ENCODE results near the gene CASZ1. TPM values are rescaled to one million over a fixed set of nuclear protein-coding genes. Genes with fewer than 3 reads are reported as not detected.

CASZ1 gene
- total RNA-seq, 3 donors from 2014 or later (not counting 1 experiment from before 2014, with no cell fraction given), result 55.9 to 83.0 (median 70.6) TPM

DNA sequence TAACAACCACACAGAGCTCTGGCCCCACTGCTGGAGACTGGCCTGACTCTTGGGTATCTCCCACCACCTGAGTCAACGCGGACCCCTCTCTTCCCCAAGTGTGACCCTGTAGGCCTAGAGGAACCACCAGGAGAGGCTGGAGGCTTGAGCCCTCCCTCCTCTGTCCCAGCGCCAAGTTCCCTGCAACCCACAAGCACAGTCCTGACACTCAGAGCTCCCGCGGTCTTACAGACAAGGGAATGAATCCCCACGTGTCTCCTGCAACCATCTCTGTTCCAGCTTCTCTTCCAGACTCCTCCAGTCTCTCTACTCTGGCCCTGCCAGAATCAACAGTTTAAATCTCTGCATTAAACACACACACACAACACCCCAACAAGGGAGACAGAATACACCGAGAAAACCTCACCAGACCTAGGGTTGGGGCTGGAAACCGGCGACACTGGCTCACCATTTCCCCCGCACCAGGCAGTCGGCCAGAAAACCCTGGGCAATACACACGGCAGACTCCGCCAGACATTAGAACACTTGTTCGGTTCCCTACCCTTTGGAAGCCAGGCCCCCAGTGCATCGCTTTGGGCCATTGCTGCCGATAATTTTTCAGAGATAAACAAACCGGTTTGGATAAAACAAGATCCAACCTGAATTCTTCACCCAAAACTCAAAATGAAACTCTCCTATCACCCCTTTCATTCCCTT is 21.7 kb downstream of the CASZ1 start:
- H3K4me3 ChIP-seq (ENCODE audit: low read length), result no peak overlapping the region
- H3K4me3 Mint-ChIP-seq, result no peak overlapping the region
- H3K27me3 ChIP-seq (ENCODE audit: control insufficient read depth, insufficient read depth, low read length), result no peaks in the 10 kb centered on the region
- peaks cover 0 to 4% of the 10 kb centered on the region in 2 donors for H3K27me3 Mint-ChIP-seq (ENCODE audit: low read depth in 2 of 2)
- DNase-seq, result no peak
- intact Hi-C loops (cut with micrococcal nuclease), result no loop called here
- H3K27ac Mint-ChIP-seq, result no peak overlapping the region
- no peaks in the 10 kb centered on the region for H3K36me3 Mint-ChIP-seq
- no peaks in the 10 kb centered on the region for H3K4me1 Mint-ChIP-seq
- no peak for ATAC-seq
- whole genome bisulfite sequencing (ENCODE audit: insufficient coverage), result 92% methylated on average over 17 of the region's 17 CpGs
- no peaks in the 10 kb centered on the region for H3K36me3 ChIP-seq (ENCODE audit: control insufficient read depth, insufficient read depth, low read length)
- no peaks in the 10 kb centered on the region for H3K9me3 ChIP-seq (ENCODE audit: control insufficient read depth, insufficient read depth, low read length)
- H3K4me1 ChIP-seq (ENCODE audit: control insufficient read depth, insufficient read depth, low read length), result no peaks in the 10 kb centered on the region
- TF ChIP-seq, protein P1, sequence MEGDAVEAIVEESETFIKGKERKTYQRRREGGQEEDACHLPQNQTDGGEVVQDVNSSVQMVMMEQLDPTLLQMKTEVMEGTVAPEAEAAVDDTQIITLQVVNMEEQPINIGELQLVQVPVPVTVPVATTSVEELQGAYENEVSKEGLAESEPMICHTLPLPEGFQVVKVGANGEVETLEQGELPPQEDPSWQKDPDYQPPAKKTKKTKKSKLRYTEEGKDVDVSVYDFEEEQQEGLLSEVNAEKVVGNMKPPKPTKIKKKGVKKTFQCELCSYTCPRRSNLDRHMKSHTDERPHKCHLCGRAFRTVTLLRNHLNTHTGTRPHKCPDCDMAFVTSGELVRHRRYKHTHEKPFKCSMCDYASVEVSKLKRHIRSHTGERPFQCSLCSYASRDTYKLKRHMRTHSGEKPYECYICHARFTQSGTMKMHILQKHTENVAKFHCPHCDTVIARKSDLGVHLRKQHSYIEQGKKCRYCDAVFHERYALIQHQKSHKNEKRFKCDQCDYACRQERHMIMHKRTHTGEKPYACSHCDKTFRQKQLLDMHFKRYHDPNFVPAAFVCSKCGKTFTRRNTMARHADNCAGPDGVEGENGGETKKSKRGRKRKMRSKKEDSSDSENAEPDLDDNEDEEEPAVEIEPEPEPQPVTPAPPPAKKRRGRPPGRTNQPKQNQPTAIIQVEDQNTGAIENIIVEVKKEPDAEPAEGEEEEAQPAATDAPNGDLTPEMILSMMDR (IDR thresholded peaks at IDR 0.05), result no peak
- H3K9me3 Mint-ChIP-seq, result no peaks in the 10 kb centered on the region
- no peak overlapping the region for H3K27ac ChIP-seq (ENCODE audit: low read length)

DNA sequence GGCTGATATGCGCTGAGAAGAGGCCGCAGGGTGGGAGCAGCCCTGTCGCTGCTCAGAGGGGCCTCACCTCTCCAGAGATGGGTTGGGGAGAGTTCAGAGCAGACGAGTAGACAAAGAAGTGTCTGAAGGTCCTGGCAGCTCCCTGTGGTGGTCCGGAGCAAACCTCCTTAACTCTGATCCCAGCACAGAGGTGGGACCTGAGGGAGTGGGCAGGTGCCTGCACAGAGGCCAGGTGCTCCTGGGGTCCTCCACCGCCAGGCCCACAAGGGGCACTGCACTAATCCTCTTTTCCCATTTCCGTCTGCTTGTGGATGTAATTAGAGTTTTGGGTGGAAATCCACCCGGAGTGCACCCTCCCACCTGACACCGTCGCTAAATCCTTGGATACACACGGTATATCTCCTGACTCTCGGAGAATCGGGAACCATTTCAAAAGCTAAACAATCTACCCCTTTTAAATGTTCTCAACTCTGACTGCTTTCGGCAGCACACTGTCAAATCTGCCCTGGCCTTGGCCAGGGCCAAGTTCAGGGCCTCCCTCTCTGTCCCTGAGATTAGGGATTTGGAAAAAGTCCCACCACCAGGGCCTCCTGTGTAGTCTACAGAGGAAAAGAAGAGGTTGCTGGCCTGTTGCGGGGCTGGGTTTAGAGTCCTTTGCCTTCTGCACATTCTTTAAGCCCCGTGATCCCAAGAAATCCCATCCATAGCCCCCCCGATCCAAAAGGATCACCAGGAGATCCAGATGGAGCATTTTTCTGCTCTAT is 22.4 kb downstream of the CASZ1 start:
- Mint-ChIP-seq H3K36me3 (no peaks in the 10 kb centered on the region), H3K4me3 (no peak overlapping the region), H3K27me3 (ENCODE audit: low read depth in 2 of 2) (peaks cover 0 to 4% of the 10 kb centered on the region in 2 donors), H3K27ac (no peak overlapping the region), H3K9me3 (no peaks in the 10 kb centered on the region), H3K4me1 (no peaks in the 10 kb centered on the region)
- no peaks in the 10 kb centered on the region for H3K9me3 ChIP-seq (ENCODE audit: control insufficient read depth, insufficient read depth, low read length)
- no peak overlapping the region for H3K4me3 ChIP-seq (ENCODE audit: low read length)
- intact Hi-C loops (cut with micrococcal nuclease), result no loop called here
- no peaks in the 10 kb centered on the region for H3K4me1 ChIP-seq (ENCODE audit: control insufficient read depth, insufficient read depth, low read length)
- H3K27me3 ChIP-seq (ENCODE audit: control insufficient read depth, insufficient read depth, low read length), result no peaks in the 10 kb centered on the region
- no peak overlapping the region for H3K27ac ChIP-seq (ENCODE audit: low read length)
- H3K36me3 ChIP-seq (ENCODE audit: control insufficient read depth, insufficient read depth, low read length), result no peaks in the 10 kb centered on the region
- TF ChIP-seq, protein P1 (IDR thresholded peaks at IDR 0.05), result no peak
- ATAC-seq (no peak), DNase-seq (no peak)
- 91% methylated on average over 17 of the region's 17 CpGs for WGBS (ENCODE audit: insufficient coverage)

DNA sequence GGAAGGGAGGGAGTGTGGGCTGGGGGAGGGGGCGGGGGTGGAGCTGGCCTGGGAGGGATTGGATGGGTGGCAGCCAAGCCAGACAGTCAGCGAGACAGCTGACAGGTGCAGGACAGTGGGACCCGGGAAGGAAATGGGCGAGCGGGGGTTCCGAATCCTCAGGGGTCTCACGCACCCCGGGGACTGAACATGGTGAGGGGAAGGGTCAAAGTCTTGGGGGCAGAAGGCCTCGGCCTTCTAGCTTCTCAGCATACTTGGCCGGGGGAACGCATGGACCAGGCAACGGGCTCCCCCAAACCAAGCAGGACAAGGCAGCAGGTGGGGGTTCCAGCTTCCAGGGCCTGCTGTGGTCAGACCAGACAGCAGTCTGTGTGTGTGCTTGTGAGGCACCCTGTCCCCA is 23.1 kb downstream of the CASZ1 start:
- intact Hi-C loops (cut with micrococcal nuclease), result no loop called here
- peaks cover 0 to 4% of the 10 kb centered on the region in 2 donors for H3K27me3 Mint-ChIP-seq (ENCODE audit: low read depth in 2 of 2)
- WGBS (ENCODE audit: insufficient coverage), result 85% methylated on average over 12 of the region's 12 CpGs

More for the DNA sequence above, 23.1 kb downstream of the CASZ1 start:
- Mint-ChIP-seq H3K27ac (no peak overlapping the region), H3K4me3 (no peak overlapping the region), H3K9me3 (no peaks in the 10 kb centered on the region), H3K36me3 (no peaks in the 10 kb centered on the region), H3K4me1 (no peaks in the 10 kb centered on the region)
- Histone ChIP-seq H3K9me3 (ENCODE audit: control insufficient read depth, insufficient read depth, low read length) (no peaks in the 10 kb centered on the region), H3K4me3 (ENCODE audit: low read length) (no peak overlapping the region), H3K4me1 (ENCODE audit: control insufficient read depth, insufficient read depth, low read length) (no peaks in the 10 kb centered on the region), H3K27me3 (ENCODE audit: control insufficient read depth, insufficient read depth, low read length) (no peaks in the 10 kb centered on the region), H3K27ac (ENCODE audit: low read length) (no peak overlapping the region), H3K36me3 (ENCODE audit: control insufficient read depth, insufficient read depth, low read length) (no peaks in the 10 kb centered on the region)
- ATAC-seq (no peak), DNase-seq (no peak)
- TF ChIP-seq, protein P1 (IDR thresholded peaks at IDR 0.05), result no peak
